Measurements from ENCODE around the gene KRT79. TPM values are rescaled to one million over a fixed set of nuclear protein-coding genes. Genes with fewer than 3 reads are reported as not detected.

KRT79 gene
- total RNA-seq, 1 donor from 2014 or later, result 1.7 TPM

DNA sequence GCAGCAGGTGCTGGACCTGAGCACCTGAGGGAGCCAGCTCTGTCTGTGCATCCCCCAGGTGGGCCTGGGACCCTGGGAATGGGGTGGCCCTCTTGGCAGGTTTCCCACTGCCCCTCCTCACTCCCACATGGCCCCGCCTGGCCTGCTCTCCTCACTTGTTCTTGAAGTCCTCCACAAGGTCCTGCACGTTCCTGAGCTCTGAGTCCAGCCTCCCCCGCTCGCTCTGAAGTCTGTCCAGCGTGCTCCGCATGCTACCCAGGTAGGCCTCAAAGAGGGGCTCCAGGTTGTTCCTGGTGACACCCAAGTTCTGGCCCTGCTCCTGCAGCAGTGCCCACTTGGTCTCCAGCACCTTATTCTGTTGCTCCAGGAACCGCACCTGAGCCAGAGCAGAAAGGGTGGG, 2.9 kb downstream of the KRT79 start:
- TF ChIP-seq POLR2AphosphoS5 (IDR thresholded peaks at IDR 0.05; ENCODE audit: insufficient read depth in 1 of 2, low read depth in 1 of 2) (no peak), CTCF (IDR thresholded peaks at IDR 0.05) (no peak), POLR2A (IDR thresholded peaks at IDR 0.05) (no peak)
- H3K4me3 ChIP-seq, result no peak overlapping the region
- no peaks in the 10 kb centered on the region for H3K9me3 ChIP-seq
- no peak overlapping the region for H3K27ac ChIP-seq
- no peaks in the 10 kb centered on the region for H3K36me3 ChIP-seq
- no peaks in the 10 kb centered on the region for H3K27me3 ChIP-seq
- DNase-seq (ENCODE audit: extremely low spot score in 2 of 2), result no peak
- intact Hi-C loops (cut with DNase I), result loop anchor here (1.0 kb wide), 1 partner anchor 39 kb away; no protein-coding TSS in a partner anchor
- H3K4me1 ChIP-seq, result no peaks in the 10 kb centered on the region

GRCh38 chr12:52829986-52830770, 3.9 kb downstream of the KRT79 start:
- DNase-seq (ENCODE audit: extremely low spot score in 2 of 2), result no peak
- H3K4me3 ChIP-seq, result no peak overlapping the region
- intact Hi-C loops (cut with DNase I), result no loop called here
- H3K4me1 ChIP-seq, result no peaks in the 10 kb centered on the region
- TF ChIP-seq POLR2A (IDR thresholded peaks at IDR 0.05), result no peak
- H3K27ac ChIP-seq, result no peak overlapping the region
- H3K9me3 ChIP-seq, result no peaks in the 10 kb centered on the region
- no peaks in the 10 kb centered on the region for H3K27me3 ChIP-seq
- H3K36me3 ChIP-seq, result no peaks in the 10 kb centered on the region

DNA sequence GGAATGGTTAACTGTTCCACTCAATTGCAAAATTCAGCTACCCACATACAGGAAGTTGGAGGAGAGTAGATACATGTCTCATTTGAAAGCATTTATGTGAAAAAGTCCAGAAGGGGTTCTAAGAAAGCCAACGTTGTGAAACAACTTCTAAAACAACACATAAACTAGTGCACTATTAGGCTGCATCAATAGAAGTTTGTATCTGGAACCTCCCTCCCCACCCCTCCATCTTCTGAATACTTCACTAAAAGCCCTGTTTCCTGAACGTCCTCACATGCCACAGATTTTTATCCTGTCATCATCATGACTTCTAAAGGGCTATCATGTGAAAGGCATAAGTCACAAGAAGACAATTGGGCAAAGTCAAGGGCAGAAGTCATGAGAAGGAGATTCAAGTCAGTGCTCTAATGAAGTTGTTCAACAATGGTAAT, 5.5 kb downstream of the KRT79 start:
- no peaks in the 10 kb centered on the region for H3K9me3 ChIP-seq
- no peaks in the 10 kb centered on the region for H3K36me3 ChIP-seq
- no peak for DNase-seq (ENCODE audit: extremely low spot score in 2 of 2)
- TF ChIP-seq CTCF (IDR thresholded peaks at IDR 0.05) (no peak), POLR2AphosphoS5 (IDR thresholded peaks at IDR 0.05; ENCODE audit: insufficient read depth in 1 of 2, low read depth in 1 of 2) (no peak), POLR2A (IDR thresholded peaks at IDR 0.05) (no peak)
- intact Hi-C loops (cut with DNase I), result no loop called here
- no peaks in the 10 kb centered on the region for H3K4me1 ChIP-seq
- H3K27me3 ChIP-seq, result no peaks in the 10 kb centered on the region
- H3K4me3 ChIP-seq, result no peak overlapping the region
- H3K27ac ChIP-seq, result no peak overlapping the region

- Histone ChIP-seq H3K9me3 (no peaks in the 10 kb centered on the region), H3K4me3 (no peak overlapping the region), H3K27ac (no peak overlapping the region), H3K27me3 (no peaks in the 10 kb centered on the region), H3K36me3 (no peaks in the 10 kb centered on the region), H3K4me1 (no peaks in the 10 kb centered on the region)
- intact Hi-C loops (cut with DNase I), result no loop called here
- DNase-seq (ENCODE audit: extremely low spot score in 2 of 2), result no peak
- no peak for TF ChIP-seq POLR2AphosphoS5 (IDR thresholded peaks at IDR 0.05; ENCODE audit: insufficient read depth in 1 of 2, low read depth in 1 of 2)
- TF ChIP-seq CTCF (IDR thresholded peaks at IDR 0.05), result no peak
- TF ChIP-seq POLR2A (IDR thresholded peaks at IDR 0.05), result no peak
These were observed 6.0 kb downstream of the KRT79 start for GRCh38 chr12:52828156-52828555.

- no peak for TF ChIP-seq POLR2AphosphoS5 (IDR thresholded peaks at IDR 0.05; ENCODE audit: insufficient read depth in 1 of 2, low read depth in 1 of 2)
- TF ChIP-seq CTCF (IDR thresholded peaks at IDR 0.05), result no peak
- no peak for TF ChIP-seq POLR2A (IDR thresholded peaks at IDR 0.05)
- Histone ChIP-seq H3K9me3 (no peaks in the 10 kb centered on the region), H3K27ac (no peak overlapping the region), H3K27me3 (no peaks in the 10 kb centered on the region), H3K36me3 (no peaks in the 10 kb centered on the region), H3K4me1 (no peaks in the 10 kb centered on the region), H3K4me3 (no peak overlapping the region)
- intact Hi-C loops (cut with DNase I), result no loop called here
- DNase-seq (ENCODE audit: extremely low spot score in 2 of 2), result no peak
These were observed 6.5 kb downstream of the KRT79 start for GRCh38 chr12:52827499-52828090.

Measured in vagina (tissue), 2 donors.